NCI-H345 treated with DMSO at 0.1 percent for 48 hours (cell line): ENCODE measurements around the gene B3GNT7.
"Not testable (repeated sequence)": the region's sequence is repeated elsewhere in the genome, so short reads cannot be mapped to it uniquely, and the experiment has no call there.

ENCODE experiments used
- DNase-seq: peaks from one replicate; lab custom pipeline; 2025; ENCODE audit not compliant: unreplicated experiment; lab: John Stamatoyannopoulos, UW

B3GNT7 gene

GRCh38 chr2:231364961-231365810, 30.3 kb upstream of the B3GNT7 start:
- no peak for DNase-seq

DNA sequence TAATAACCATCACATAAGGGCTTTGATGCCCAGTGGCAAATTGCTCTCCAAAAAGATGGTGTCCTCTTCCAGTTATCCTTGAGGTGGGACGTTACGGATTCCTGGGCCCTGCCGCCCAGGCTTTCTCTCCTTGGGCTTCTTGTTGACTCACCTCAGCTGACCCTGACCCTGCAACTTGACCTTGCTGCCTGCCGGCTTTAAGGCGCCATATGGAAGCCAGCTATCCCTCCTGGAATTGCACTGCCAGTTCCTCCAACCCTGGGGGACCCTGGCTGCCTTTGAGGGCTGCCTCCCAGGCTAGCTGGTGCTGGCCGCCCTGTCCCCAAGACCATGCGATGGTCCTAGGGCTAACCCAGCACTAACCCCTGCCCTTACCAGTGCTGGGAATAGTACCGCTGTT, 28.3 kb upstream of the B3GNT7 start:
- DNase-seq = no peak

DNA sequence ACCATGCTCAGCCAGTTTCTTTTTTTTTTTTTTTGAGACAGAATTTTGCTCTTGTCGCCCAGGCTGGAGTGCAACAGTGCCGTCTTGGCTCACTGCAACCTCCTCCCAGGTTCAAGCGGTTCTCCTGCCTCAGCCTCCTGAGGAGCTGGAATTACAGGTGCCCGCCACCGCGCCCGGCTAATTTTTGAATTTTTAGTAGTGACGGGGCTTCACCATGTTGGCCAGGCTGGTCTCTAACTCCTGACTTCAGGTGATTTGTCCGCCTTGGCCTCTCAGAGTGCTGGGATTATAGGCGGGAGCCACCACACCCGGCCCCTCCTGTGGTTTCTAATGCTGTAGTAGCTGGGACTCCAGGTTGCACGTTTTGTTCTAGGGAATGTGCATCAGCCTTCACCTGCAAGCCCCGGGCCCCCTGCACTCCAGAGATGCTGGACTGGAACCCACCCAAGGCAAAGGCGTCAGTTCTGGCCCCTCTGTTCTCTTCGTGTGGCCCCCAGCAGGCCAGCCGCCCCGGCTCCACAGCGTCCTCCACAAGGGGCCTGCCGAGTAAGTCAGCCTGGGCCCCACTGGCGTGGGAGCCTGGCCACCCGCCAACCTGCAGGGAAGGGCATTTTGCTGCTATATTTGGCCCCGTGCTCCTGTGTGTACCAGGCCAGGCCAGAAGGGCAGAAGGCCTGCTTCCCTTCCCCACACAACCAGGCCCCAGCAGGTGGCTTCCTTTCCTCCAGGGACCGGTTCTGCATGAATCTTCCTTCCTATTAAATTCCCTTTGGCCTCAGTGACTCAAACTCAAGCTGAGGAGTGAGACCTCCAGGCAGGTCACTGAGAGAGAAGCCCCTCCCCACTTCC, 25.7 kb upstream of the B3GNT7 start:
- DNase-seq = no peak

DNA sequence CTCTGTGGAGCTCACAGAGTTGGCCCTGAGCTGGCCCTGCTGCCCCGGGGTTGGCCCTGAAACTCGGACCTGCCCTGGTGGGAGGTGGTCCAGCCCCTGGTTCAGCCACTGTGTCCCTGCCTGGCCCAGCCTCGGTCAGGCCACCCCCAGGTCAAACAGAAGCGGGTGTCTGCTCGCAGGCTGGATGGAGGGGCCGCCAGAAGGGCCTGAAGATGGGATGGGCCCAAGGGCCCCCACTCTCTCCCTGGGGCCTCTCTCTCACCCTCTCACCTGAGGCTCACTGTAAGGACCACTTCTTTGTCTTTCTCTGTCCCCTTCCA, 25.1 kb upstream of the B3GNT7 start:
- no peak for DNase-seq

DNA sequence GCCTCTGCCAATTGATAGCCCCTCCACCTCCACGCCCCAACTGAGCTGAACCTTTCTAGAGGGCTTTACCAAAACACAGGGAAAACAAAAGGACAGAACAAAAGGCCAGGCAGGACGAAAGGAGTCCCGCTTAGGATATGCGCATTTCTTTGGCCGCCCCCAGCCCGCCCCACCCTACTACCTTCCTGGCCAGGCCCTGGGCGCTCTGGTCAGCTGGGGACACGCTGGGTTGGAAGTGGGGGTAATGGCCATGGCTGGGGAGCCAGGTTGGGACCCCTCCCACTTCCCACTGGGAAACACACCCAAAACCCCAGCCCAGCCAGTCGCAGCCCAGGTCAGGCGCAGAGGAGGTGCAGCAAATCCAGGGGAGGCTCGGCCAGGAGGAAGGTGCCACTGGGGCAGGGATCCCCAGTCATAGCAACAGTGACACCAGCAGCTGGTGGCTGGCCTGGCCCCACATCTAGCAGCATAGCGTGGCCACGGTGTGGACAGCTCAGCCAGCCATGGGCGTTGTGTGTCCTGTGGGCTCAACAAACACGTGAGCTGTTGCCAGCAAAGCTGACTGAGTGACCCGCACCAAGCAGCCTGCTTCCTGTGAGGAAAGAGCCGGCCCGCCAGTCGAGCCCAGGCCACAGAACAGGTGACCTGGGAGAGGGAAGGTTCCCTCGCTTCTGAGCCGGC, 24.6 kb upstream of the B3GNT7 start:
- no peak for DNase-seq

GRCh38 chr2:231371430-231372054, 24.0 kb upstream of the B3GNT7 start:
- DNase-seq = no peak

GRCh38 chr2:231372326-231372725, 23.2 kb upstream of the B3GNT7 start:
- no peak for DNase-seq

GRCh38 chr2:231373184-231373583, 22.3 kb upstream of the B3GNT7 start:
- DNase-seq = no peak

- no peak for DNase-seq
Observed at GRCh38 chr2:231373786-231374349, 21.6 kb upstream of the B3GNT7 start.

DNA sequence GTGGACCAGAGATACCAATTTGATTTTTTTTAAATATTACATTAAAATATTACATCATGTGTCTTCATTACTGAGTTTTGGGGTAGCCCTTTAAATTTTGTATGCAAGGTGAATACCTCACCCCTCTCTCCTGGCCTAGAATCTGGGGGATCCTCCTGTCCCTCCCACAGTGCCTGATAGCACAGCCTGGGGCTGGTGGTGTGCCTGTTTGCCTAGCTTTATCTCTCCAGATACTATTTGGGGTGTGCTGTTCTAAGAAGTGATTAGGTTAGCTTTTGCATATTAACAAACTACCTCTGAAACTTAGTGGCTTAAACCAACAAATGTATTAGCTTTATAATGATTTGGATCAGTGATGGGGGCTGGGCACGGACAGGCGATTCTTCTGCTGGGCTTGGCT, 20.7 kb upstream of the B3GNT7 start:
- DNase-seq = no peak

DNA sequence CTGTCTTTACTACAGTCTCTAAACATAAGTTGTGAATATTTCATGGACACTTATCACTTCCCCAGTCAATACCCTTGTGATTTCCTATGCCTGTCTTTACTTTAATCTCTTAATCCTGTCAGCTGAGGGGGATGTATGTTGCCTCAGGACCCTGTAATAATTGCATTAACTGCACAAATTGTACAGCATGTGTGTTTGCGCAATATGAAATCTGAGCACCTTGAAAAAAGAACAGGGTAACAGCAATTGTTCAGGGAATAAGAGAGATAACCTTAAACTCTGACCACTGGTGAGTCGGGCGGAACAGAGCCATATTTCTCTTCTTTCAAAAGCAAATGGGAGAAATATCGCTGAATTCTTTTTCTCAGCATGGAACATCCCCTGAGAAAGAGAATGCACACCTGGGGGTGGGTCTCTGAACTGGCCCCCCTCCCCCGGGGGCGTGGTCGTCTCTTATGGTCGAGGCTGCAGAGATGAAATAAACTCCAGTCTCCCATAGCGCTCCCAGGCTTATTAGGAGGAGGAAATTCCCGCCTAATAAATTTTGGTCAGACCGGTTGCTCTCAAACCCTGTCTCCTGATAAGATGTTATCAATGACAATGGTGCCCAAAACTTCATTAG, 19.4 kb upstream of the B3GNT7 start:
- not testable (repeated sequence) for DNase-seq

DNA sequence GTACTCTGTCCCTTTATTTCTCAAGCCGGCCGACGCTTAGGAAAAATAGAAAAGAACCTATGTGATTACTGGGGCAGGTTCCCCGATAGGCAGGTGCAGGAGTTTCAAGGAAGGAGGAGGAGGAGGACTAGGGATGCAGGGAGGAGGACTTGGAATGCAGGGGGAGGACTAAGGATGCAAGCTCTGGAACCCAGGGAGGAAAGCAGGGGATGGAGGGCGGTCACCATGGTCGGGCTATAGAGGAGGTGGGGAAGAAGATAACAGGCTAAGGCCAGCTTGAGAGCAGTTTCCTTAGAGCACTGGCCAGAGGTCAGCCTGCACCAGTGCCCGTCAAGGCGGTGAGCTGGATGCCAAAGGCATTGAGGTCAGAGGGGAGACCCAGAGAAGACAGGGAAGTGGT, 18.7 kb upstream of the B3GNT7 start:
- no peak for DNase-seq

GRCh38 chr2:231378026-231378722, 17.3 kb upstream of the B3GNT7 start:
- no peak for DNase-seq

DNA sequence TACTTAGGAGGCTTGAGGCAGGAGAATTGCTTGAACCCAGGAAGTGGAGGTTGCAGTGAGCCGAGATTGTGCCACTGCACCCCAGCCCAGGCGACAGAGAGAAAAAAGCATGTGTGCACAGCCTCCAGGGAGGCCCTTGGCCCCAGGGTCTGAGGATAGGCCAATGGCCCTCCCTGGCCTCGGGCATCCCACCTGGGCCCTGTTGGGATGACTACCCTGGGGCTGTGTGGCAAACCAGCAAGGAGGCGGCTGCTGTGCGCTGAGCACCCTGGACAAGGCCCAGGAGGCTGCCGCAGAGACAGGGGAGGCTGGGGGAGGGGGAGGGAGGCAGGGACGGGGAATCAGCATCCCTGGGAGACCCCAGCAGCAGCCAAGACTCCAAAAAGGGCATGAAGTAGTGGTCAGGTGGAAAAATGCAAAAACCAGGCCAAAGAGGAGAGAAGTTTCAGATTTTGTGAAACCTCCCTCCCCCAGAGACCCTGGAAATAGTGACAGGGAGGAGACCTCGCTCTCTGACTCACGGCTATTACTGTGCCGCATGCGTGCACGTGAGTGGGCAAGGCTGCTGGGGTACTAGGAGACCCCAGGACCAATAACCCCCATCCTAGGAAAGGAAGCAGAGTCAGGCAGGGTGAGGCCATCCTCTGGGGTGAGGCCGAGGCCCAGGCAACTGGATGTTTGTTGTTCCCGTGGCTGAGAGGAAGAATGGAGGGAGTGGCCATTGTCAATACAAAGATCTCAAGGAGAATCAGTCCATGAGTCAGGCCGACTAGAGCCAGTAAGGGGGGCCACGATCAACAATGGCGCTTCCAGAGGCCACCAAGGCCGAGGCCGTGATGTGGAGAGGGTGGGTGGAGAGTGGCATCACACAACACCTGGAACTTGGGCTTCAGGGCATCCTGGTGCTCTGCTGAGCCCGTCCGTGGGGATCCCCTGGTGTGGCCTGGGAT, 16.0 kb upstream of the B3GNT7 start:
- DNase-seq = no peak

- DNase-seq = no peak
Observed at GRCh38 chr2:231380307-231380706, 15.2 kb upstream of the B3GNT7 start.

DNA sequence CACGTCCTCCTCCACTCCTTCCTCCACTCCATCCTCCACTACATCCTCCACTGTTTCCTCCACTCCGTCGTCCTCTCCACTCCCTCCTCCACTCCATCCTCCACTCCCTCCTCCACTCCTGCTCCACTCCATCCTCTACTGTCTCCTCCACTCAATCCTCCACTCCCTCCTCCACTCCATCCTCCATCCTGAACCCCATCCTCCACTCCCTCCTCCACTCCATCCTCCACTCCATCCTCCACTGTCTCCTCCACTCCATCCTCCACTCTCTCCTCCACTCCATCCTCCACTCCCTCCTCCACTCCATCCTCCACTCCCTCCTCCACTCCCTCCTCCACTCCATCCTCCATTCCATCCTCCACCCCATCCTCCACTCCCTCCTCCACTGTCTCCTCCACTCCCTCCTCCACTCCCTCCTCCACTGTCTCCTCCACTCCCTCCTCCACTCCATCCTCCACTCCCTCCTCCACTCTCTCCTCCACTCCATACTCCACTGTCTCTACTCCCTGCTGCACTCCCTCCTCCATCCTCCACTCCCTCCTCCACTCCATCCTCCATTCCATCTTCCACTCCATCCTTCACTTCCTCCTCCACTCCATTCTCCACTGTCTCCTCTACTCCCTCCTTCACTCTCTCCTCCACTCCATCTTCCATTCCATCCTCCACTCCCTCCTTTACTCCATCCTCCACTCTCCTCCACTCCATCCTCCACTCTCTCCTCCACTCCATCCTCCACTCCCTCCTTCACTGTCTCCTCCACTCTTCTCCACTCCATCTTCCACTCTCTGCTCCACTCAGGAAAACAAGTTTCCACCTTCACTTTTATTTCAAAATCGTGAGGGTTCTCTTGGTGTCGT, 14.3 kb upstream of the B3GNT7 start:
- DNase-seq = no peak

- DNase-seq = no peak
Observed at GRCh38 chr2:231382116-231382515, 13.4 kb upstream of the B3GNT7 start.
